Endothelial cell of umbilical vein (primary cell): ENCODE measurements around the gene CPSF3. TPM values are rescaled to one million over a fixed set of nuclear protein-coding genes. Genes with fewer than 3 reads are reported as not detected.

Experiments used
- BruUV-seq: library from RNA; stranded (reverse); fragments of 400-500 nt; replicated peaks from 2 replicates; lab custom pipeline; 2021; lab: Mats Ljungman, UMichigan
- CTCF ChIA-PET: fragments of 300-600, 350-600 bp; sonication (Branson Sonifier 250); formaldehyde crosslinking; loops from one replicate; lab custom pipeline; 2021; ENCODE audit warnings: antibody characterized with exemption, inconsistent platforms; lab: Charles Lee
- POLR2A ChIA-PET: fragments of 300-600, 350-600 bp; sonication (Branson Sonifier 250); formaldehyde crosslinking; loops from one replicate; lab custom pipeline; 2021; ENCODE audit warnings: antibody characterized with exemption, inconsistent platforms; lab: Charles Lee
- DNase-seq: peaks from one replicate; pipeline ENCODE4 v3.0.0-alpha.2; 2011; ENCODE audit warnings: low read depth, low spot score
- FAIRE-seq: peaks from 2 replicates; lab custom pipeline; 2011; peaks lifted over from hg19 to GRCh38; lab: Jason Lieb, UNC
- H2AFZ ChIP-seq: 2 replicates; pipeline ENCODE4 v1.6.0; 2012; ENCODE audit warnings: low read depth, low read length, control low read depth, inconsistent platforms
- H3K27ac ChIP-seq: 2 replicates; pipeline ENCODE4 v1.5.1; 2011; ENCODE audit warnings: low read depth, mild to moderate bottlenecking, control low read depth, low read length, moderate library complexity; ENCODE audit not compliant: insufficient read depth
- H3K27me3 ChIP-seq, 2 experiments: 2 replicates each; pipeline versions ENCODE4 v1.6.0 to v1.6.1; 2011; ENCODE audit warnings: low read length in 2 of 2, mixed read lengths in 1 of 2; ENCODE audit not compliant: control insufficient read depth in 2 of 2, insufficient read depth in 2 of 2
- H3K36me3 ChIP-seq, 2 experiments: 2 replicates in 1 of 2; 3 replicates in 1 of 2; pipeline ENCODE4 v1.5.1; 2011; ENCODE audit warnings: low read length in 2 of 2, mild to moderate bottlenecking in 1 of 2, moderate library complexity in 1 of 2; ENCODE audit not compliant: control insufficient read depth in 2 of 2, insufficient read depth in 2 of 2; ENCODE audit errors: extremely low read depth in 1 of 2
- H3K4me1 ChIP-seq: 3 replicates; pipeline ENCODE4 v1.5.1; 2011; ENCODE audit warnings: mild to moderate bottlenecking, low read length; ENCODE audit not compliant: control insufficient read depth, insufficient read depth; ENCODE audit errors: extremely low read depth
- H3K4me2 ChIP-seq: 2 replicates; pipeline ENCODE4 v1.6.1; 2011; ENCODE audit warnings: low read length, control low read depth, mixed read lengths; ENCODE audit not compliant: insufficient read depth
- H3K4me3 ChIP-seq, 3 experiments: fragments of 200-600 bp in 1 of 3; sonication (generic), shearing (Covaris generic) in 1 of 3; replicated peaks in 1 of 3; 2 replicates each; pipeline ENCODE4 v1.5.1; 2011 to 2016; ENCODE audit warnings: control low read depth in 3 of 3, low read length in 3 of 3, mild to moderate bottlenecking in 2 of 3, inconsistent platforms in 1 of 3, low read depth in 1 of 3, moderate library complexity in 1 of 3; ENCODE audit not compliant: insufficient read depth in 1 of 3
- H3K79me2 ChIP-seq: 2 replicates; pipeline ENCODE4 v1.6.0; 2012; ENCODE audit warnings: low read length, inconsistent platforms; ENCODE audit not compliant: control insufficient read depth, insufficient read depth
- H3K9ac ChIP-seq: replicated peaks from 2 replicates; pipeline ENCODE3; 2011; ENCODE audit warnings: low read length, control low read depth; ENCODE audit not compliant: insufficient read depth; ENCODE audit errors: extremely low read depth
- H3K9me1 ChIP-seq: replicated peaks from 3 replicates; pipeline ENCODE4 v1.6.0; 2011; ENCODE audit warnings: mild to moderate bottlenecking, low read length; ENCODE audit not compliant: control insufficient read depth, insufficient read depth; ENCODE audit errors: extremely low read depth
- H3K9me3 ChIP-seq: replicated peaks from 2 replicates; pipeline ENCODE4 v1.5.1; 2012; ENCODE audit warnings: low read length, inconsistent platforms; ENCODE audit not compliant: control insufficient read depth, insufficient read depth
- H4K20me1 ChIP-seq: replicated peaks from 2 replicates; pipeline ENCODE3; 2011; ENCODE audit warnings: mild to moderate bottlenecking, low read length; ENCODE audit not compliant: control insufficient read depth, insufficient read depth; ENCODE audit errors: extremely low read depth
- CTCF ChIP-seq, 2 donors: IDR thresholded peaks; 1 replicate in 1 of 2; 2 replicates in 1 of 2; pipeline ENCODE4 v1.5.1; 2011; ENCODE audit warnings: low read length in 2 of 2, mild to moderate bottlenecking in 2 of 2, moderate library complexity in 2 of 2, control low read depth in 1 of 2, inconsistent platforms in 1 of 2, low read depth in 1 of 2; ENCODE audit not compliant: insufficient read depth in 1 of 2; ENCODE audit errors: extremely low read depth in 1 of 2
- EZH2 ChIP-seq: IDR thresholded peaks from 2 replicates; pipeline ENCODE4 v1.6.1; 2012; ENCODE audit warnings: borderline replicate concordance, low read depth, mild to moderate bottlenecking, moderate library complexity, low read length, inconsistent platforms; ENCODE audit not compliant: severe bottlenecking
- FOS ChIP-seq: IDR thresholded peaks from 2 replicates; pipeline ENCODE4 v1.6.1; 2011; ENCODE audit warnings: mild to moderate bottlenecking, low read length, moderate library complexity, borderline replicate concordance; ENCODE audit not compliant: insufficient read depth
- GATA2 ChIP-seq: IDR thresholded peaks from 2 replicates; pipeline ENCODE4 v1.7.0; 2011; ENCODE audit warnings: low read depth, mild to moderate bottlenecking, moderate library complexity, mixed read lengths, low read length; ENCODE audit not compliant: insufficient read length, insufficient read depth
- JUN ChIP-seq: IDR thresholded peaks from 2 replicates; pipeline ENCODE4 v1.6.1; 2011; ENCODE audit warnings: borderline replicate concordance, low read depth; ENCODE audit not compliant: insufficient read length, insufficient read depth
- MAX ChIP-seq: IDR thresholded peaks from 2 replicates; pipeline ENCODE4 v1.6.1; 2011; ENCODE audit not compliant: insufficient read depth, insufficient read length
- MYC ChIP-seq: IDR thresholded peaks from one replicate; pipeline ENCODE4 v1.6.1; 2011; ENCODE audit warnings: mild to moderate bottlenecking, low read depth, low read length
- POLR2A ChIP-seq: IDR thresholded peaks from 2 replicates; pipeline ENCODE4 v1.6.1; 2012; ENCODE audit warnings: low read depth, mild to moderate bottlenecking, control low read depth, low read length
- POLR2AphosphoS5 ChIP-seq: IDR thresholded peaks from 2 replicates; pipeline ENCODE4 v1.6.1; 2012; ENCODE audit warnings: low read depth, mild to moderate bottlenecking, control low read depth, low read length, moderate library complexity; ENCODE audit not compliant: insufficient read depth
- dilution Hi-C: fragments of 300-500 bp; cut with MboI; formaldehyde crosslinking; loops from one replicate; pipeline ENCODE4 v1.15.0; 2019; ENCODE audit warnings: low sequenced_read_pairs; ENCODE audit not compliant: extremely low pct_ligation_motif_present
- intact Hi-C: fragments of 100-400 bp; cut with micrococcal nuclease; formaldehyde crosslinking; loops from one replicate; pipeline ENCODE4 v1.10.0; 2022
- polyA plus RNA-seq, 4 experiments: library from polyadenylated mRNA; depleted of rRNA in 3 of 4; stranded (reverse) in 3 of 4; unstranded in 1 of 4; fragments of >200 nt; gene quantifications; 2 replicates each; pipeline versions ENCODE4 v1.2.1 to v1.2.3, GENCODE V29; 2011 to 2012; ENCODE audit warnings: missing spikeins in 1 of 4
- total RNA-seq: library from RNA; stranded (reverse); gene quantifications from 2 replicates; pipeline ENCODE4 v1.2.3, GENCODE V29; 2021

Gene CPSF3
- total and polyA plus RNA-seq, 2 donors (not counting 3 experiments of a cell fraction or from before 2014, with no cell fraction given), result 13.7 to 35.6 TPM

GRCh38 chr2:9467687-9468086, 44.2 kb downstream of the CPSF3 start:
- Histone ChIP-seq H3K9me1 (no peaks in the 10 kb centered on the region), H3K4me2 (no peak overlapping the region), H3K27me3 (no peaks in the 10 kb centered on the region), H3K4me3 (no peak overlapping the region), H3K9ac (no peak overlapping the region), H3K79me2 (no peaks in the 10 kb centered on the region), H3K27ac (no peak overlapping the region), H3K36me3 (peaks cover 0 to 3% of the 10 kb centered on the region in 2 experiments), H3K4me1 (no peaks in the 10 kb centered on the region), H3K9me3 (no peaks in the 10 kb centered on the region), H4K20me1 (no peaks in the 10 kb centered on the region), H2AFZ (no peak overlapping the region)
- no peak for DNase-seq
- FAIRE-seq, result no peak
- intact Hi-C loops, result no loop called here
- POLR2A ChIA-PET, result no interaction called here
- CTCF ChIA-PET, result no interaction called here
- BruUV-seq, result no TSS peak
- dilution Hi-C loops, result no loop called here
- no peak for TF ChIP-seq EZH2
- TF ChIP-seq MYC, result no peak
- TF ChIP-seq POLR2AphosphoS5, result no peak
- no peak for TF ChIP-seq CTCF (IDR thresholded peaks at IDR 0.05; ENCODE audit: extremely low read depth in 1 of 2, insufficient read depth in 1 of 2, low read depth in 1 of 2, low read length in 2 of 2)
- TF ChIP-seq GATA2, result no peak
- no peak for TF ChIP-seq JUN
- no peak for TF ChIP-seq MAX
- TF ChIP-seq POLR2A, result no peak
- TF ChIP-seq FOS, result no peak
